ENCODE measurements around the gene CBARP. TPM values are rescaled to one million over a fixed set of nuclear protein-coding genes. Genes with fewer than 3 reads are reported as not detected.

Gene CBARP
- total and polyA plus RNA-seq, 2 of the 13 experiments (the other 11 are each of a cell fraction or from before 2014, with no cell fraction given), result 1.2 to 1.4 TPM

DNA sequence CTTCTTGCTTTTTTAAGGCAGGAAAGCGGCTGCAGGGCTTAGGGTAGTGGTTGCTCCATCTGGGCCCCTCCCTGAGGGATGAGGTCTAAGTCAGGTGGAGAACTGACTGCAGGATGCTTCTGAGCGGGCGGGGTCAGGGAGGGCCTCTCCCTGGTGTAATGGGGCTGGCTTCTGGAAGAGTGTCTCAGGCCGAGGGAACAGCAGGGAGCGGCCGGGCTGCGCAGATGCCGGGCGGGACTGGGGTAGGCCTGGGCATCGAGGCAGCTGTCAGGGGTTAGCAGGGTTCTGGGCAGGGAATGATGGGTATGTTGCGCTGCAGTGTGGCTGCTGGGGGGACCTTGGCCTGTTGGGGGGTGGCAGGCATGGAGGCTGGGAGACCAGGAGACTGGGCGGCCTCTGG, 40.3 kb upstream of the CBARP start:
- WGBS (ENCODE audit: low lambda C conversion rate), result 96% methylated on average over 10 of the region's 12 CpGs
- BruUV-seq (replicated peaks), result no TSS peak
- intact Hi-C loops (cut with micrococcal nuclease; ENCODE audit: unreplicated experiment) (loop anchor here (2.0 kb wide), 1 partner anchor 37 kb away; no protein-coding TSS in a partner anchor), in situ Hi-C loops (cut with HindIII; ENCODE audit: extremely low pct_ligation_motif_present, low pct_unique_long_range_greater_than_20kb) (loop anchor here (5.0 kb wide), 1 partner anchor 36 kb away; the partner anchor contains the start of gene ATP5F1D)
- Histone ChIP-seq H3K27me3 (ENCODE audit: control insufficient read depth in 1 of 2, insufficient read depth in 2 of 2, low read length in 2 of 2) (no peaks in the 10 kb centered on the region), H3K9me3 (ENCODE audit: low read length) (no peaks in the 10 kb centered on the region), H3K79me2 (ENCODE audit: insufficient read depth, low read length) (peaks cover 6% of the 10 kb centered on the region), H2AFZ (ENCODE audit: low read length) (no peak overlapping the region), H3K36me3 (replicated peaks in 1 of 2; ENCODE audit: control insufficient read depth in 1 of 2, insufficient read depth in 2 of 2, low read length in 2 of 2) (peaks cover 9 to 29% of the 10 kb centered on the region in 2 experiments; a peak in 4 of 5 replicates), H3K4me2 (ENCODE audit: low read depth, low read length) (no peak overlapping the region), H3K27ac (ENCODE audit: extremely low read length, insufficient read depth, low read length) (no peak overlapping the region), H3K4me3 (replicated peaks in 1 of 3; ENCODE audit: insufficient read depth in 1 of 3, low read depth in 2 of 3, low read length in 3 of 3) (no peak overlapping the region), H4K20me1 (ENCODE audit: insufficient read depth, low read length) (peaks cover 5% of the 10 kb centered on the region; the same call in 1 of the 2 replicates), H3K4me1 (ENCODE audit: insufficient read depth, low read length) (peaks cover 37% of the 10 kb centered on the region), H3K9ac (ENCODE audit: insufficient read depth, low read depth, low read length) (no peak overlapping the region)
- FAIRE-seq, result no peak
- no peak for DNase-seq (ENCODE audit: low spot score)
- ChIA-PET POLR2A (no interaction called here), CTCF (ENCODE audit: low intra/inter-chr PET ratio, low total read pairs) (no interaction called here)
- no peak for ATAC-seq
- no peak for TF ChIP-seq ZNF350 (CRISPR knock-in tag; IDR thresholded peaks at IDR 0.05; ENCODE audit: borderline replicate concordance, low read depth)
- TF ChIP-seq ZNF841 (CRISPR knock-in tag; IDR thresholded peaks at IDR 0.05; ENCODE audit: borderline replicate concordance), result no peak
- no peak for TF ChIP-seq DNMT3B (CRISPR knock-in tag; conservative IDR thresholded peaks at IDR 0.05)
- TF ChIP-seq FOXC1 (CRISPR knock-in tag; IDR thresholded peaks at IDR 0.05; ENCODE audit: borderline replicate concordance), result no peak
- no peak for TF ChIP-seq MTF2 (CRISPR knock-in tag; IDR thresholded peaks at IDR 0.05; ENCODE audit: borderline replicate concordance)
- no peak for TF ChIP-seq NR2F2 (IDR thresholded peaks at IDR 0.05; ENCODE audit: borderline replicate concordance, low read depth)
- TF ChIP-seq SRY (CRISPR knock-in tag; IDR thresholded peaks at IDR 0.05), result no peak
- TF ChIP-seq, protein P1, sequence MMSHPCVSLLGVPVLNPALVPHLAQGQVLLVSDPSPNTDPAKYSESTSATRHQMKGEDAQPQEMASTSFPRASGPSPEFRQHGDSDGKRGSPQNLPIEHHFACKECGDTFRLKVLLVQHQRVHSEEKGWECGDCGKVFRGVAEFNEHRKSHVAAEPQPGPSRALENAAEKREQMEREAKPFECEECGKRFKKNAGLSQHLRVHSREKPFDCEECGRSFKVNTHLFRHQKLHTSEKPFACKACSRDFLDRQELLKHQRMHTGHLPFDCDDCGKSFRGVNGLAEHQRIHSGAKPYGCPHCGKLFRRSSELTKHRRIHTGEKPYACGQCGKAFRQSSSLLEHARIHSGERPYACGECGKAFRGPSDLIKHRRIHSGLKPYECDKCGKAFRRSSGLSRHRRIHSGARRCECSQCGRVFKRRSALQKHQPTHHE (CRISPR knock-in tag; IDR thresholded peaks at IDR 0.05; ENCODE audit: borderline replicate concordance), result no peak
- TF ChIP-seq ZBTB42 (CRISPR knock-in tag; IDR thresholded peaks at IDR 0.05), result no peak
- TF ChIP-seq, protein P2, sequence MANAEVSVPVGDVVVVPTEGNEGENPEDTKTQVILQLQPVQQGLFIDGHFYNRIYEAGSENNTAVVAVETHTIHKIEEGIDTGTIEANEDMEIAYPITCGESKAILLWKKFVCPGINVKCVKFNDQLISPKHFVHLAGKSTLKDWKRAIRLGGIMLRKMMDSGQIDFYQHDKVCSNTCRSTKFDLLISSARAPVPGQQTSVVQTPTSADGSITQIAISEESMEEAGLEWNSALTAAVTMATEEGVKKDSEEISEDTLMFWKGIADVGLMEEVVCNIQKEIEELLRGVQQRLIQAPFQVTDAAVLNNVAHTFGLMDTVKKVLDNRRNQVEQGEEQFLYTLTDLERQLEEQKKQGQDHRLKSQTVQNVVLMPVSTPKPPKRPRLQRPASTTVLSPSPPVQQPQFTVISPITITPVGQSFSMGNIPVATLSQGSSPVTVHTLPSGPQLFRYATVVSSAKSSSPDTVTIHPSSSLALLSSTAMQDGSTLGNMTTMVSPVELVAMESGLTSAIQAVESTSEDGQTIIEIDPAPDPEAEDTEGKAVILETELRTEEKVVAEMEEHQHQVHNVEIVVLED (CRISPR knock-in tag; IDR thresholded peaks at IDR 0.05; ENCODE audit: borderline replicate concordance), result no peak
- TF ChIP-seq, protein P3, sequence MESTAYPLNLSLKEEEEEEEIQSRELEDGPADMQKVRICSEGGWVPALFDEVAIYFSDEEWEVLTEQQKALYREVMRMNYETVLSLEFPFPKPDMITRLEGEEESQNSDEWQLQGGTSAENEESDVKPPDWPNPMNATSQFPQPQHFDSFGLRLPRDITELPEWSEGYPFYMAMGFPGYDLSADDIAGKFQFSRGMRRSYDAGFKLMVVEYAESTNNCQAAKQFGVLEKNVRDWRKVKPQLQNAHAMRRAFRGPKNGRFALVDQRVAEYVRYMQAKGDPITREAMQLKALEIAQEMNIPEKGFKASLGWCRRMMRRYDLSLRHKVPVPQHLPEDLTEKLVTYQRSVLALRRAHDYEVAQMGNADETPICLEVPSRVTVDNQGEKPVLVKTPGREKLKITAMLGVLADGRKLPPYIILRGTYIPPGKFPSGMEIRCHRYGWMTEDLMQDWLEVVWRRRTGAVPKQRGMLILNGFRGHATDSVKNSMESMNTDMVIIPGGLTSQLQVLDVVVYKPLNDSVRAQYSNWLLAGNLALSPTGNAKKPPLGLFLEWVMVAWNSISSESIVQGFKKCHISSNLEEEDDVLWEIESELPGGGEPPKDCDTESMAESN (CRISPR knock-in tag; conservative IDR thresholded peaks at IDR 0.05), result no peak
- no peak for TF ChIP-seq GATA4 (IDR thresholded peaks at IDR 0.05; ENCODE audit: borderline replicate concordance, low read depth)
- no peak for TF ChIP-seq ONECUT2 (CRISPR knock-in tag; IDR thresholded peaks at IDR 0.05)
- no peak for TF ChIP-seq JARID2 (CRISPR knock-in tag; IDR thresholded peaks at IDR 0.05; ENCODE audit: insufficient replicate concordance)
- TF ChIP-seq ZNF75D (CRISPR knock-in tag; IDR thresholded peaks at IDR 0.05; ENCODE audit: borderline replicate concordance), result no peak
- TF ChIP-seq, protein P4, sequence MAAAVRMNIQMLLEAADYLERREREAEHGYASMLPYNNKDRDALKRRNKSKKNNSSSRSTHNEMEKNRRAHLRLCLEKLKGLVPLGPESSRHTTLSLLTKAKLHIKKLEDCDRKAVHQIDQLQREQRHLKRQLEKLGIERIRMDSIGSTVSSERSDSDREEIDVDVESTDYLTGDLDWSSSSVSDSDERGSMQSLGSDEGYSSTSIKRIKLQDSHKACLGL (CRISPR knock-in tag; IDR thresholded peaks at IDR 0.05), result no peak
- TF ChIP-seq PRDM4 (CRISPR knock-in tag; IDR thresholded peaks at IDR 0.05; ENCODE audit: borderline replicate concordance), result no peak
- no peak for TF ChIP-seq ZNF530 (CRISPR knock-in tag; IDR thresholded peaks at IDR 0.05; ENCODE audit: low read depth)
